GM19239 (cell line): ENCODE results near the gene GHDC.
"Not testable (repeated sequence)": the region's sequence is repeated elsewhere in the genome, so short reads cannot be mapped to it uniquely, and the experiment has no call there.

Experiments used
- DNase-seq: peaks from one replicate; pipeline ENCODE4 v3.0.0; 2011; ENCODE audit warnings: low spot score; ENCODE audit not compliant: insufficient read length
- FAIRE-seq: peaks from 2 replicates; lab custom pipeline; 2011; peaks lifted over from hg19 to GRCh38; lab: Jason Lieb, UNC

The GHDC gene

DNA sequence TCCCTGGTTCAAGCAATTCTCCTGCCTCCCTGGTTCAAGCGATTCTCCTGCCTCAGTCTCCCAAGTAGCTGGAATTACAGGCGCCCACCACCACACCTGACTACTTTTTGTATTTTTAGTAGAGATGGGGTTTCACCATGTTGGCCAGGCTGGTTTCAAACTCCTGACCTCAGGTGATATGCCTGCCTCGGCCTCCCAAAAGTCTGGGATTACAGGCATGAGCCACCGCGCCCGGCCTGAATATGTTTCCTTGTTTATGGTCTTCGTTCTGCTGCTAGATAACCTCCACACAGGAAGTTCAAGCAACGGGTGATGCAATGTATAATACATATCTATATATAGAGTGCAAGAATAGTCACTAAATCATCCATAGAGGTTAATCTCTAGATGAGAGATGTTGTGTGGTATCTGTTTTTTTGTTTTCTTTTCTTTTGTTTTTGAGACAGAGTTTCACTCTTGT, 11.9 kb upstream of the GHDC start:
- FAIRE-seq, DNase-seq: not testable (repeated sequence)

DNA sequence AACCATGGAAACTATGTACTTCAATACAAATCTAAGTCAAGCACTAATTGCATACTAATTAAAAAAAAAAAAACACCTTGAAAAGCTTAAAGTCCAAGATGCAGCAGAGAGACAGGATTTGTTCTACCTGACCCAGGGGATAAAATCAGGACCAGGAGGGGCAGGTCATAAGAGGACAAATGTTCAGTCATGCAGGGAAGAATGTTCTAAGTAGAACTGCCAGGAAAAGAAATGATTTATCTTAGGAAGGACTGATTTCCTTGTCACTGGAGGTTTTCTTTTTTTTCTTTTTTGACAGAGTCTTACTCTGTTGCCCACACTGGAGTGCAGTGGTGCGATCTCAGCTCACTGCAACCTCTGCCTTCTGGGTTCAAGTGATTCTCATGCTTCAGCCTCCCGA, 9.1 kb upstream of the GHDC start:
- no peak for DNase-seq
- no peak for FAIRE-seq

- DNase-seq: no peak
- no peak for FAIRE-seq
Measured at GRCh38 chr17:42202696-42203095, 8.4 kb upstream of the GHDC start.

- FAIRE-seq (no peak), DNase-seq (no peak)
Measured at GRCh38 chr17:42202159-42202558, 7.9 kb upstream of the GHDC start.

GRCh38 chr17:42201458-42201772, 7.1 kb upstream of the GHDC start:
- no peak for FAIRE-seq

DNA sequence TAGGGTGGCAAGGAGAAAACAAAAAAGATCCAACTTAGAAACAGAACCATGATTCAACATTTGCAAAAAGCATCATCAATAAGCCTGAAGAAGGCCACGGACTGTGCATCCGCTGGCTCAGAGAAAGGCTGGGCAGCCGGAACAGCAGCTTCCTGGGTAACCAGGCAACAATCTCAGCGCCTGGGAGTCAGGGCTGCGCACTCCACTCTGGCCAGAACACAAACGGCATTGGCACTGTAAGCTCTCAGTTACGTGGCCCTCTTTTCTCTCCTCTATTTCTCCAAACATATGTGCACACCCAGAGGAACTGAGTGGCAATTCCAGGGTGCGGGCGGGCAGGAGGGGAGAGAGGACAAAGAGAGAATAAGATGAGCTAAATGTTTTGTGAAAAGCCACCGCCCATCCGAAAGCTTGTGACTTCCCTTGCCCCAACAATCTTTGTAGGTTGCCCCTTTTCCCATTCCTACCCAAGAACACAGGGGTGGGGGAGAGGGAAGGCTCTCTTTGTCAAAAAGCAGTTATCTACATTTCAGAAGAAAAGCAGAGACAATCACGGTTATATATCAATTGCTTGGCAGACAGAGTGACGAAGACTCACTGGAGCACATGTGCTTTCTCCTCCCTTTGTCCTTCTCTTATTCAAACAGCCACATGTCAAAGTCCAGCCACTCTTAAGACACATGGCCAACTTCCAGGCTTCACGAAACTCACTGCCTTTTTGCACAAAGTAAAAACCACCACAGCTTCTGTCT, 6.6 kb upstream of the GHDC start:
- FAIRE-seq: no peak
- DNase-seq: no peak

More at GRCh38 chr17:42201458-42201772, 7.1 kb upstream of the GHDC start:
- no peak for DNase-seq

DNA sequence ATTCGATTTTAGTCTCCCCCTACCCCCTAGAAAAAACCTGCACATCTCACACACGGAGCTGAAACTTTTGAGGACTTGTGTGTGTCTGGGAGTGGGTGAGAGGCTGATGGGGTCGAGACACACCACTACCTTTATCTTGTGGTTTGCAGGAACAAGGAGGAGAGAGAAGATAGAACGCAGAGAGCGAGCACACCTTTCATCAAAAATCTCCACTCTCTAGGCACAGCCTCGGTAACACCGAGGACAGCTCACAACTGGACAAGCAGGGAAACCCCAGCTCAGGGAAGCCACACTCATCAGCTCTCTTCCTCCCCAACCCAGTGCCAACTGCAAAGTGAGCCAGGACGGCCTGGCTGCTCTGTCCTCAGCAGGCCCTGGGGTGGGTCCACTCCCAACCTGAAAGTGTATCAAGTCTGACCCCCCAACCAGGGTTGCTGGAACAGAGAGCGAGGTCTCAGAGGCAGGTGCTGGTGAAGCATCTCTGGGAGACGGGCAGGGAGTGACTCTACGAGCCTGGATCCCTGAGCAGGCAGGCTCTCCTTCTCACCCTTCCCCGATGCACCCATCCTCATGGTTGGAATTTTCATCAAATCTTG, 5.2 kb upstream of the GHDC start:
- FAIRE-seq (no peak), DNase-seq (no peak)

DNA sequence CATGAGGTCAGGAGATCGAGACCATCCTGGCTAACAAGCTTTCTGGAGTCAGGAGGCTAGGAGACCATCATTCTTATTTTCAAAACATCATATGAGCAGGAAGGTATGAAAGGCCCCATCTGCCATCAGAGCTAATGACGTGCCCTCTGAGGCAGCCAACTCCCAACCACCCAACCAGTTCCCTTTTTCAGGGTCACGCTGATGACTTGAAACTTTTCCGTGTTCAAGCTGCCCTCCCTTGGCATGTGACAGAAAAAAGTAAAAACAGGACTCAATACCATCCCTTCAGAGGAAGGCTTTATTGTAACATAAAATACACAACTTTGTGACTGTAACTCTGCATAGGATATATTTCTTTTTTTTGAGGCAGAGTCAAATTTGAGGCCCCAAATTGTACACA, 4.6 kb upstream of the GHDC start:
- DNase-seq: no peak
- no peak for FAIRE-seq

GRCh38 chr17:42197564-42198156, 3.4 kb upstream of the GHDC start:
- DNase-seq (no peak), FAIRE-seq (no peak)

GRCh38 chr17:42193216-42193968, 902 bp downstream of the GHDC start:
- FAIRE-seq (no peak), DNase-seq (no peak)

- no peak for DNase-seq
- FAIRE-seq: no peak
Measured at GRCh38 chr17:42192189-42193126, 1.8 kb downstream of the GHDC start.

DNA sequence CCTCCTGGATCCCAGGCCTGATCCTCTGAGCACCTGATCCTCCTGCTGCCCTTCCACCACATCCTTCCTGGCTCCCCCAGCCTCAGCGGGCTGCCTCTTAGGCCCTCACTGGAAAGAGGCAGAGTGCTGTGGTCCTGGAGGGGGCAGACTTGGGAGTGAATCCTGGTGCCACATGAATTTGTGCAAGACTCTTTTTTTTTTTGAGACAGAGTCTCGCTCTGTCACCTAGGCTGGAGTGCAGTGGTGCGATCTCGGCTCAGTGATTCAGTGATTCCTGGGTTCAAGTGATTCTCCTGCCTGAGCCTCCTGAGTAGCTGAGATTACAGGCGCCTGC, 3.1 kb downstream of the GHDC start:
- FAIRE-seq: no peak
- DNase-seq: no peak

DNA sequence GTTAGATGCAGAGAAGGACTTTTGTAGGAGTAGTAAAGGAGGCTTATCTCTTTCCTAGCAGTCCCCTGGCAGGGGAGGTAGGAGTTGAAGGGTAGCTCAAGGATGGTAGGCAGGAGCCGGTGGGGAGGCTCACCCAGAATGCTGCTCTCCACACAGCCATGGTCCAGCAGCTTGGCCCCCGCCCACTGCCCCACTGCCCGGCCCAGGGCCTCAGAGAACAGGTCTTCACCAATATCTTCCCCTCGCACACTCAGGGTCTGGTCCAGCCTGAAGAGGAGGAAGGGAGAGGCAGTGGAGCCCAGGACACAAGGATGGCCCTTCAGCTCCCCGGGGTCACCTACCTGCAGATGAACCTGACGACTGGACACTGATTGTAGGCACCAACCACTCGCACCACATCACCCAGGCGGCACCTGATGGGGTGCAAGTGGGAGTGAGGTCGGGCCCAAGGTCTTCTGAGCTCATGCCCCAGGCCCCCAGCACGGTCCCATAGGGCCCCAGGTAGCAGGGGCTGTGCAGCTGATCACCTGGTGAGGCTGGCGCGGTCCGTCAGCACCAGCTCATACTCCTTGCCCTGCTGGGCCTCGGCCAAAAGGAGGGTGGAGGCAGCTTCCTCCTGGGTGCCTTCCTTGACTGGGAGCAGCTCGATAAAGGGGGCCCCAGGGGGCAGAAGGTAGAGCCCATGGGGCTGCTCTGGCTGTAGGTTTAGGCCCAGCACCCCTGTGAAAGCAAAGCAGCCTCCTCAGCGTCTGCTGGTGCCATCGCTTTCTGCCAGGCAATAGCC, 3.6 kb downstream of the GHDC start:
- no peak for FAIRE-seq
- DNase-seq: no peak

DNA sequence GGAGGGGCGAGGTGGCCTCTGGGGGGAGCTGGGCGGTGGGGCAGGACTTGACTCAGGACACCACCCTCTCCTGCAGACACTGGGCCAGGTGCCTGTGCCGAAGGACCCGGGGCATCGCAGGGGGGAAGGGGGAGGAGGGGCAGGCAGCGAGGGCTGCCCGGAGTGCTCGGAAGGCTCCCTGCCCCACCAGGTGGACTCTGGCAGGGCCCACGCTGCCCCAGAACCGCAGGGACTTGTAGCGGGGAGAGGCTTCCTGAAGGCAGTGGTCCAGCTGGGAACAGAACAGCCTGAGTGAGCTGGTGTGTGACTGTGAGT, 4.7 kb downstream of the GHDC start:
- DNase-seq: no peak
- FAIRE-seq: no peak

- no peak for FAIRE-seq
Measured at GRCh38 chr17:42188749-42189650, 5.3 kb downstream of the GHDC start.

GRCh38 chr17:42187833-42188232, 6.5 kb downstream of the GHDC start:
- DNase-seq (no peak), FAIRE-seq (no peak)

More at GRCh38 chr17:42188749-42189650, 5.3 kb downstream of the GHDC start:
- DNase-seq: no peak

- FAIRE-seq, DNase-seq: not testable (repeated sequence)
Measured at GRCh38 chr17:42186191-42186590, 8.1 kb downstream of the GHDC start.

- DNase-seq (no peak), FAIRE-seq (no peak)
Measured at GRCh38 chr17:42185621-42185930, 8.7 kb downstream of the GHDC start.
